HG03139 (cell line): Measurements from ENCODE around the gene RNF149.
"Not testable (repeated sequence)": the region's sequence is repeated elsewhere in the genome, so short reads cannot be mapped to it uniquely, and the experiment has no call there.

Source experiments
- ATAC-seq: cut with Tn5 transposase; IDR thresholded peaks from one replicate; pipeline ENCODE4 v1.9.1; 2021; ENCODE audit not compliant: unreplicated experiment

The RNF149 gene

GRCh38 chr2:101235956-101236355, 72.5 kb downstream of the RNF149 start:
- ATAC-seq: not testable (repeated sequence)

- ATAC-seq: no peak
Measured at GRCh38 chr2:101234169-101234938, 74.1 kb downstream of the RNF149 start.

DNA sequence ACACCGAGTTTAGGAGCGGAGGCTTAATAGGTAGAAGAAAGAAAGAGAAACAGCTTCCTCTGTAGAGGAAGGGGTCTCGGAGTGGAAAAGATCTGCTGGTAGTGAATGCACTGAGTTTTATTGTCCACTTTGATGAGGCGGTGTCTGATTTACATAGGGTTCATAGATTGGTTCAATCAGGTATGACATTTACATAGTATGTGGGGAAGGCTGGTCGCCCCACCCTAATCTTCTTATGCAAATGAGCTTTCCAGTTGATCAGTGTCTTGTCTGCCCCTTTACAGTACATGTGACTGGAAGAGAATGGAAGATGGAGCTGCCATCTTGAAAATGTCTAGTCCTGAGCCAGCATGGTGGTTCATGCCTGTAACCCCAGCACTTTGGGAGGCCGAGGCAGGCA, 75.7 kb downstream of the RNF149 start:
- no peak for ATAC-seq

DNA sequence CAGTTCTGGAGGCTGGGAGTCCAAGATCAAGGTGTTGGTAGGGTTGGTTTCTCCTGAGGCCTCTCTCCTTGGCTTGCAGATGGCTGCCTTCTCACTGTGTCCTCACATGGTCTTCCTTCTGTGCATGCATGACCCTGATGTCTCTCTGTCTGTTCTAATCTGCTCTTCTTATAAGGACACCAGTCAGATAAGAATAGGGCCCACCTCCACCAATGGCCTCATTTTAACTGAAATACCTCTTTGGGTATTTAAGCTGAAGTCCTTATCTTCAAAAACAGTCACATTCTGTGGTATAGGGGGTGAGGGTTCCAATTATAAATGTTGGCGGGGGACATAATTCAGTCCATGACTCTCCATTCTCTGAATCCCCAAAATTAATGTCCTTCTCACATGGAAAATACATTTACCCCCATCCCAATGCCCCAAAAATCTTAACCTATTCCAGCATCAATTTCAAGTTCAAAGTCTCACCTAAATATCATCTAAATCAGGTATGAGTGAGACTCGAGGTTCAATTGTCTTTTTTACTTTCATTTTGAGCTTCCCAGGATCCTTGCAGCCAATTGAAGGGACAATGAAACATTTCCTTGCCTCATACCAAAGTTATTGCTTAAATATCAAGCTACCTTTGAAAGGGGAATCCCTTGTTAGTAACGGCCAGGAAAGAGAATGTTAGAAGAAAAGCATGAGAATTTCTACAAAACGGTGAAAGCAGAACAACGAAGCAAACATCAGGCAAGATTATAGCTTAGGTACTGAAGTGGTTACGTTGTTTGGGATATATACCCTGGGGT, 76.4 kb downstream of the RNF149 start:
- ATAC-seq: no peak

- ATAC-seq: no peak
Measured at GRCh38 chr2:101231240-101231639, 77.3 kb downstream of the RNF149 start.

DNA sequence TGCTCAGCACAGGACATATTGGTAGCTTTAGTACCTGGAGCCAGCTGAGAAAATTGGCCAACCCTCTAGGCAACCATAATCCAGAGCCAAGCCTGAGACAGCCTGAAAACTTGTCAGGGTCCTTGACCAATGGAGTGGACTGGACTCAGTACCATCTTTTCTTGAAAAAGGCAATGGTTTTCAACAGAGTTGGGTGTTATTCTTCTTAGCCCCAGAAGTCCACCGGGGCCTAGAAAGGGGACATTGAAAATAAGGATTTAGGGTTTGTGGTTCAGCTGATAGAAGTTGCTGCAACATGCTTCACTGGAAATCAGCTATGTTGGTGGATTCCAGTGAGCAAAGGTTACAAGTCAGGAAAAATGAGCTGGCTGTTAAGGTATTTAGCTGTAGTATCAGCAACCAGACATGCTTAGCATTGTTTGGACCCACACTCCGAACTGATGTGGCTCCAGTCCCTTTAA, 77.9 kb downstream of the RNF149 start:
- no peak for ATAC-seq
